ENCODE results near the gene TNFRSF19.

GRCh38 chr13:23632048-23632582, 61.9 kb downstream of the TNFRSF19 start:
- TF ChIP-seq, protein P1, sequence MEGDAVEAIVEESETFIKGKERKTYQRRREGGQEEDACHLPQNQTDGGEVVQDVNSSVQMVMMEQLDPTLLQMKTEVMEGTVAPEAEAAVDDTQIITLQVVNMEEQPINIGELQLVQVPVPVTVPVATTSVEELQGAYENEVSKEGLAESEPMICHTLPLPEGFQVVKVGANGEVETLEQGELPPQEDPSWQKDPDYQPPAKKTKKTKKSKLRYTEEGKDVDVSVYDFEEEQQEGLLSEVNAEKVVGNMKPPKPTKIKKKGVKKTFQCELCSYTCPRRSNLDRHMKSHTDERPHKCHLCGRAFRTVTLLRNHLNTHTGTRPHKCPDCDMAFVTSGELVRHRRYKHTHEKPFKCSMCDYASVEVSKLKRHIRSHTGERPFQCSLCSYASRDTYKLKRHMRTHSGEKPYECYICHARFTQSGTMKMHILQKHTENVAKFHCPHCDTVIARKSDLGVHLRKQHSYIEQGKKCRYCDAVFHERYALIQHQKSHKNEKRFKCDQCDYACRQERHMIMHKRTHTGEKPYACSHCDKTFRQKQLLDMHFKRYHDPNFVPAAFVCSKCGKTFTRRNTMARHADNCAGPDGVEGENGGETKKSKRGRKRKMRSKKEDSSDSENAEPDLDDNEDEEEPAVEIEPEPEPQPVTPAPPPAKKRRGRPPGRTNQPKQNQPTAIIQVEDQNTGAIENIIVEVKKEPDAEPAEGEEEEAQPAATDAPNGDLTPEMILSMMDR (IDR thresholded peaks at IDR 0.05) = no peak
- no peak for TF ChIP-seq POLR2A (IDR thresholded peaks at IDR 0.05)
- no peak for TF ChIP-seq POLR2AphosphoS5 (IDR thresholded peaks at IDR 0.05)

Data from prostate gland (tissue), 2 donors.